GM12891 (cell line): ENCODE measurements around the gene C10orf71.

ENCODE experiments used
- PAX5 ChIP-seq: IDR thresholded peaks from 2 replicates; pipeline ENCODE4 v1.6.1; 2011; ENCODE audit warnings: low read length, moderate library complexity, mild to moderate bottlenecking; ENCODE audit not compliant: insufficient read depth, severe bottlenecking
- POLR2A ChIP-seq: IDR thresholded peaks from 2 replicates; pipeline ENCODE4 v1.6.1; 2011; ENCODE audit warnings: low read depth, low read length, control low read depth
- POLR2AphosphoS5 ChIP-seq: IDR thresholded peaks from 2 replicates; pipeline ENCODE4 v1.6.1; 2011; ENCODE audit warnings: low read depth, low read length, control low read depth
- POU2F2 ChIP-seq: IDR thresholded peaks from 2 replicates; pipeline ENCODE4 v1.6.1; 2011; ENCODE audit warnings: low read depth, mild to moderate bottlenecking, control low read depth, low read length, moderate library complexity
- TAF1 ChIP-seq: IDR thresholded peaks from 2 replicates; pipeline ENCODE4 v1.6.1; 2011; ENCODE audit warnings: low read depth, low read length, control low read depth

- TF ChIP-seq POLR2A (no peak), TAF1 (no peak), POLR2AphosphoS5 (no peak), PAX5 (no peak), POU2F2 (no peak)
These were observed 33.1 kb upstream of the C10orf71 start for GRCh38 chr10:49265885-49266284.
